Stimulated activated CD8-positive, alpha-beta memory T cell treated with anti-CD3 and anti-CD28 coated beads, Interleukin-12 subunit alpha, Interleukin-12 subunit beta, amount 100 ng/mL, for 4 hours (primary cell): ENCODE data around the gene CCDC38.
"Not testable (repeated sequence)": the region's sequence is repeated elsewhere in the genome, so short reads cannot be mapped to it uniquely, and the experiment has no call there.

Source experiments
- DNase-seq: peaks from one replicate; pipeline ENCODE4 v3.0.0-alpha.2; 2020; ENCODE audit warnings: low read depth

The CCDC38 gene

DNA sequence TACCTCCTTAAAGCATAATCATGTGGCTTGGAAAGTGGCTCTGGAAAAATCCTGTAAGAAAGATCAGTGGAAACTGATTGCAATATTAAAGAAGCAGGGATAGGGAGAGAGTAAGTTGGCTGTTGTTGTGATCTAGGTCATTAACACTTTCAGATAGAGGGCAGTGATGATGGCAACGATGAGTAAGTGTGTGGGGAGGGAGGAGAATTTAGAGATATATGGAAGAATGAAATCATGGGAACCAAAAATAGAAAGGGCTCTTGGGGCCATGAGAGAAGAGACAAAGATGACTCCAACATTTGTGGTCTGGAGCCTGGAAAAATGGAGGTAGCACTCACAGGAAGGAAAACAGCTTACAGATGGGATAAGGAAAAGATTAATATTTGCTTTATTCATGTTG lies 60.3 kb downstream of the CCDC38 start:
- DNase-seq: no peak

DNA sequence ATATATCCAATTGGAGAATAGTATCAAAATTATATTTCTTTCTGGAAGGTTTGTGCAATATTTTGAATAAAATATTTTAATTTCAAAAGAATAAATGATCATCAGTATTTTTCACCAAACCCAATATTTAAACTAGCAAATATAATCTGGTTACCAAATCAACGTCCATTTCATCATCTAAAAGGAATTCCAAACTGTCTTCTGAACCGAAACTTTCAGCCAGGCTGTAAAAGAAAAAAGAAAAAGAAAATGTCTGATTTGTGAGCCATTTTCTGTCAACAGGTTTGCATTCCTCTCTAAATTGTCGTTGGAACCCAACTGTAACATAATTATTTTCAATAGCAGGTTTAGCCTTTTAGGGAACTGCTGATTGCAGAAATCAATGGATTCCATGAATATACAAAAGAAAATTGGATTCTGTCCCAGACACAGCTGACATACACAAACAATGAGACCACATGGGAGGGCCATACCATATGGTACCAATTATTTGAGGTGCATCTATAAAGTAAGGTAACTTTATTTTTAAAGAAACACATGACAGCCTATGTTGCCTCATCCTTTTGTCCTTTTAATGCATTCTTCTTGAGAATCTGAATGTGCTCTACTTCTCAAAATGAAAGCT lies 61.0 kb downstream of the CCDC38 start:
- DNase-seq: no peak

DNA sequence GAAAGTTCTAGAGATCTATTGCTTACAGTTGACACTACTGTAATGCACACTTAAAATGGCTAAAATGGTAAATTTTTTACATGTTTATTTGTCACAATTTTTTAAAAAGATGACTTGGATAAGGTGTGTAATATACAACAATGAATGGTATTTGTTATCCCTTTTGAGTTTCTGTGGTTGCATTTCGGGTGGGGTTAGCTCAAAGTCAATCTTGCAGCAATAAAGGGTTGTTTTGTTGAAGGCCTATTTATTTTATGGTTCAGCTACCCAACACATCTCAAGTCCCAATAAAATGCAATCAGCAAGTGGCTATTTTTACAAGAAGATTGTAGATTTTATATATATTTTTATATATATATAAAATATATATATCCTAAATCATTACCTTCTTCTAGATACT lies 61.5 kb downstream of the CCDC38 start:
- no peak for DNase-seq

DNA sequence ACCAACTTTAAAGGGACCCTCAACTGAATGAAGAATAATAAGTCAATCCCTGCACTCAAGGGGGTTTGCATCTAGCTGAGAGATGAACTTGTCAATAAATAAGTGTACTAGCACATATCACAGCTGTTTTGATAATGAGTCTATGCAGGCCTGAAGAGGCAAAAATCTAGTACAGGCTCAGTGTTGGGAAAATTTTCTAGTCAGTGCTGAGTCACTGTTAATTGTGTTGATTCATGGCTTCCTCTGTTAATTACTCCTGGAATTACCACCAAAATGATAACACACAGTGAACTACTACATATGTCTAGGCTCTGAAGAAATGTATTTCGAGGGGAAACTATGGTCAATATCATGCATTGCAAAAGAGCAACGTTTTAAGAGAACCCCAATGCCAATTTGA lies 64.8 kb downstream of the CCDC38 start:
- no peak for DNase-seq

DNA sequence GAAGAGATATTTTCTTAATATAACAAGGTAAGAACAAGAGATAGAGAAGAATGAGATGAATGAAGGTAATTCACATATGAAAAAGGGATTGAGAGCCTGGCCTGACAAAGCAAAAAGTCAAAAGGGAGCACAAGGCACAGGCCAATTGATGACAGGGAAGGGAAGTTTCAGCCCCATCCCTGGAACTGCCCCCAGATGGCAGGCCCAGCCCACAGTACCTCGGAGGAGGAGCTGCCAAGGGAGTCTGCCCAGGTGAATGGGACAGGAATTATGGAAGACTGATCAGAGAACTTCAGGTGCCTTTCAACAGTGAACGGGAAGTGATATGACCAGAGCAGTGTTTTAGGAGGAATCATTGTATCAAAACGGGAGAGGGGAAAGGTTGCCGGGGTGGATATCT lies 68.0 kb downstream of the CCDC38 start:
- no peak for DNase-seq

DNA sequence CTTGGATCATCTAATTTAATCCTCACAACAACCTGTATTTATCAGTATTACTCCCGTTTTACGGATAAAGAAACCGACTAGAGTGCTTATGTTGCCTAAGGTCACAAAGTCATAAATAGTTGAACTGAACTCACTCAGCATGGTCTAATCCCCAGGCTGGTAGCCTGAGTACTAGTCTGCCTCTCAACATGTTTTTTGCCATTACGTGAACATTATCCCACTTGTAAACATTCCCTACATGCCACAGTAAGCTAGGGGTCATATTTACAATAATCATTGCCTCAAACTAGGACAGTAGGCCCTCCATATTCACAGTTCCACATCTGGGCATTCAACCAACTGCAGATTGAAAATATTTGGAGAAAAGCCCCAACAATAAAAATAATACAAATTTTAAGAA lies 71.5 kb downstream of the CCDC38 start:
- DNase-seq: no peak

DNA sequence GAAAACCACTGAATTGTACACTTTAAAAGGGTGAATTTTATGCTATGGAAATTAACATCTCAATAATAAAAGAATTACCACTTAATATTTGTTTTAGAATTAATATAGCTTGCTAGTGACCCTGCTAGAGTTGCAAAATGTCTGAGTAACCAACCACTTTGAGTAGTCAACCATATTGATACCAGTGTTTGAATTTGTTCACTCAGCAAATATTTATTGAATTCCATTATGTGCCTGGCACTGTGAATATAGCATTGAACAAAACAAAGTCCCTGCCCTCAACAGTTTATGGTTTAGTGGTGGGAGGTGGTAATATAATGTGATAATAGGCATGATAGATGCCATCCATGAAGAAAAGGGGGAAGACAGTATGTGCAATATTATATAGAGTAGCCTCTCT lies 79.1 kb downstream of the CCDC38 start:
- DNase-seq: no peak

DNA sequence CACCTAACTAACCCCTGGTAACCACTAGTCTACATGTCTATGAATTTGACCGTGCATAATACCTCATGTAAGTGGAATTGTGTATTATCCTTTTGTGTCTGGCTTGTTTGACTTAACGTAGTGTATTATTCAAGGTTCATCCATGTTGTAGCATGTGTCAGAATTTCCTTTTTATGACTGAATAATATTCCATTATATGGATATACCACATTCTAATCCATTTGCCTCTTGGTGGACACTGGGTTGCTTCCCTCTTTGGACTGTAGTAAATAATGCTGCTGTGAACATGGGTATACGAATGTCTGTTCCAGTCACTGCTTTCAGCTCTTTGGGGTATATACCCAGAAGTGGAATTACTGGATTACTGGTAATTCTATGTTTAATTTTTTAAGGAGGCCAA lies 80.4 kb downstream of the CCDC38 start:
- no peak for DNase-seq

DNA sequence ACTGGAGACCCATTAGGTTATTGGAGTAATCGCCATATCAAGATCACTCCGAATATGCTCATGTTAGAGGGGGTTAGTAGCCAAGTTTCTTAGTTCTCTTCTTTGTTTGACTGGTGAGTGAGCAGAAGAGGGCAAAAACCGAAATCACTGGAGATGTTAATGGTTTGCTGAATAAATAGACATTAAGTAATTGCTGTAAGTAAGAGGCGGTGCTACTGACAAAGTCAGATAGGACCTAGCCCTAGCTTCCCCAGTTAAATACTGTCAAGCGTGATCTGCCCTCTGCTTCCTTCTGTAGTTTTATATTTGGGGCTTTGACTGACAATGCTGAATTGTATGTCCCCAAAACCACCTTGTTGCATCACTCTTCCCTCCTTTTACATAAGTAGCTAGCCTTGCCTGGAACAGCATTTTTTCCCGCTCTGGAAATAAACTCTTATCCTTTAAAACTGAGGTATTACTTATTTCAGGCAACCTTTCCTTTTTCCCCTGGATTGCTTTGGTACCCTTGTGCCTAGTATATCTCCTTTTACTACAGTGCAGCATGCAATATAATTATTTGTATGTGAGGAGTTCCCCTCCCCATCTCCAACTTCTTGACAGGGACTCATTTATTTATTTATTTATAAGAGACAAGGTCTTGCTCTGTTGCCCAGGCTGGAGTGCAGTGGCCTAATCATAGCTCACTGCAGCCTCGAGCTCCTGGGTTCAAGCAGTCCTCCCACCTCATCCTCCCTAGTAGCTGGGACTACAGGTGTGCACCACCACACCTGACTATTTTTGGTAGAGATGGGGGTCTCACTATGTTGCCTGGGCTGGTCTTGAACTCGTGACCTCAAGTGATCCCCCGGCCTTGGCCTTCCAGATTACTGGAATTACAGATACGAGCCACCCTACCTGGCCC lies 82.2 kb downstream of the CCDC38 start:
- DNase-seq: no peak

DNA sequence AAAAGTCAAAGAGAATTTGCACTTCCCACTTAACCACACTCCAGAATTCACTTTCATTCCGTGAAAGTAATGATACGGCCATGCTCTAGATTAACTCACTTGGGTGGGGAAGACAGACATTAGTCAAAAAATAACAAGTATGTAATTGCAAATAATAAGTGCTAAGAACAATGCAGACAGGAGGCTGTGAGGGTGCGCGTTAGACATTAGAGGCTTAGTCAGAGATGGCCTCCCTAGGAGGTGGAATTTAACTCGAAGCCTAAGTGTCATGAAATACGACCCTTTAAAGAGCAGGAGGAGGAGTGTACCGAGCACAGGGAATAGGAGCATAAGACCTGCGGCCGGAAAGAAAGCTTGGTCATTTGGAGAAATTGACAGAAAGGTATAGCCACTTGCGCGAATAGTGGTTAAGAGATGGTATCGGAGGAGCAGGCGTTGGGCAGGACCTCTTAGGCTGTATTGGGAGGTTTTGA lies 83.0 kb downstream of the CCDC38 start:
- DNase-seq: no peak

DNA sequence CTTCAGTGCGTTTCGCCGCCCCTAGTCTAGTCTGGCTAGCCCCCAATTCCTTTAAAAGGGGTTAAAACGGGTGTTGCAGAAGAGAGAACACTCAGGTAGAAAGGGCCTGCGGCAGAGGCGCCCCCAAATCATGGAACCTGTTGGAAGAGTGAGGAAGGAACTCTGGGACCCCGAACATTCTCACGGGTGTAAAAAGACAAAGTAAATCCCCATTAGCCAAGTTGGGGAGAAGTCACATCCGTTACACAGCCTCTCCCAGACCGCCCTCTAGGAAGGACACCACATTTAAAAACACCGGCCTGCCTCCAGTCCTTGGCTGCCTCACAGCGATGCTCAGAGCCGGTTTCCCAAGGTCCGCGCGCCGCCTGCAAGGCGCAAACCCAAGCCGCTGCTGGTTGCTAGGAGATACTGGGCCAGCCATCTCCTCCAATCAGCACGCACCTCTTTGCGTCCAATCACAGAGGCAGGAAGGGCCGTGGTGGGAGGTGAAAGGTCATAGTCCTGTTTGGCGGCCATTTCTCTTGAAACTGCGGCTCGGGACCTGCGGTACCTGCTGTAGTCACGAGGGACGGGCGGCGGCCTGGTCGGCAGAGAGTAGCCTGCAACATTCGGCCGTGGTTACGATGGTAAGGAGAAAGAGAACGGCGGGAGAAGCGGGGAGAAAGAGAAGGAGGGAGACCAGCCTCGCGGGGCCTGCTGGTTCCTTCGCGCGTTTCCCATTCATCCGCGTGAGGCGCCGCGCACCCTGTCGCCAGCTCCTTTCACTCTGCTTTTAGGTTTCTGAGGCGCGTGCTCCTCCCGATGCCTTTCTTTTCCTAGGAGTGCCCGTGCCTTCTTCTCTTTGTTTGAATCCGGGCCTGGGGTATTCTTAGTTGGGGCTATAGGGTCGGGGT lies 83.7 kb downstream of the CCDC38 start, which contains the start of gene SNRPF:
TSS of gene SNRPF (plus strand) at position 502 of the 893 bp plus-strand sequence. CDS start at position 624, 122 bp downstream.
- DNase-seq: peak; percentile 84

DNA sequence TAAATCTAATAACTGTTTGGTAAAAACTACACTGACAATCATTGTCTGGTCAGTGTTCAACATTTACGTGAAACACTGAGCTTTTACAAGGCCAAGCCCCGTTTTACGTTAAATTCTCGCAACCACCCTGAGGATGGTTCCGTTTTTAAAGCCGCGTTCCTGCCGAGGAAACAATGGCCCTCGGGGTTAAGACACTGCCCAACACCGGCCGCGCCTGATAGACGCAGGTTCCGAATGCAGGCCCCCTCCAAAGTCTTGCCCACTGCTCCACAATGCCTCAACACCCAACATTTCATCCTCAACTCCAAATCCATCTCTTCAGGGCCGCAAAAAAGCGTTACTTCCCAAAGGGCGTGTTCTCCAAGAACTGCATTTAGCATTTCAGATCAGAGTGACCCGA lies 84.6 kb downstream of the CCDC38 start:
- DNase-seq: no peak

DNA sequence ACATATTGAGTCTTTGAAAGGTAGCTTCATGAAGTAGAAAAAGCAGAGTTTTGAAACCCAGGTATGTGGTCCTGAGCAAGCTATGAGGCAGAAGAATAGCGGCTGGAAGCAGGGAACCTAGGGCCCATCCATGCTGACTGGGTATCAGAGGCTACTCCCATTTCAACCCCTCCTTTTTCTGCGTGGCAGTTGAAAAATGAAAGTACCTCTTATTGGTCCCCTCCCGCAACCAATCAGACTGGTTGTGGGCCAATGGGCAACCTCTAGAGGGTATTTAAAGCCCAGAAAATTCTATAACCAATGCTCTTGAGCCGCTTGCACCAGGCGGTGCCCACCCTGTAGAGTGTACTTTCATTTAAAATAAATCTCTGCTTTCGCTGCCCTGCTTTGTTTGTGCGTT lies 85.3 kb downstream of the CCDC38 start:
- no peak for DNase-seq

DNA sequence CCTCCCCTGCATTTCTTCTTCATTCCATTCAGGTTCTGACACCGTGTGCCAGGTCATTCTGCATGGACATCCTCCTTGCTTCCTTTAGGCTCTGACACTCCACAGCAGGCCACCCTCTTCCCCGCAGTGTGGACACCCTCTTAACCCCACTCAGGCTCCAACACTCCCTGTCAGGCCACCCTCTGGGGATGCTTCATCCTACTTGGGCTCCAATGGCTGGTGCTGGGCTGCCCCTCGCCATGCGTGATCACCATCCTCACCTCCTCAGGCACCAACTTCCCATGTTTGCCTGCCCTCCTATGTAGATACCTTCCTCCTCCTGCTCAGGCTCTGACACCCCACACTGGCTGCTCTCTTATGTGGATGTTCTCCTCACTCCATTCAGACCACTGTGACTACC lies 90.3 kb downstream of the CCDC38 start:
- DNase-seq: no peak

DNA sequence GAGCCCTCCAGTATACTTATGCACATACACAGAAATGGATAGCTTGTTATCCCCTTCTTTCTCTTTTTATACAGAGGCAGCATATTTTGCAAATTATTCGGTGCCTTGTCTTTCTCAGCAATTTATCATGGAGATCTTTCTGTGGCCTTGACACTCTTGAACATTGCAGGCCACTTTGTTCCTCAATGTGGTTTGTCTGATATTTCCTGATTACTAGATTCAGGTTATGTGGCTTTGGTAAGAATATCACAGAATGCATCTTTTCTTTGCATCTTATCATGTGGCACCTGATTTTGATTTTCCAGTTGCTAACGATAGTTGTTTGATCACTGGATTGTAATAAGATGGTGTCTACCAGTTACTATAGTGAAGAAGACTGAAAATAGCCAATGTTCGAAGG lies 90.8 kb downstream of the CCDC38 start:
- no peak for DNase-seq

DNA sequence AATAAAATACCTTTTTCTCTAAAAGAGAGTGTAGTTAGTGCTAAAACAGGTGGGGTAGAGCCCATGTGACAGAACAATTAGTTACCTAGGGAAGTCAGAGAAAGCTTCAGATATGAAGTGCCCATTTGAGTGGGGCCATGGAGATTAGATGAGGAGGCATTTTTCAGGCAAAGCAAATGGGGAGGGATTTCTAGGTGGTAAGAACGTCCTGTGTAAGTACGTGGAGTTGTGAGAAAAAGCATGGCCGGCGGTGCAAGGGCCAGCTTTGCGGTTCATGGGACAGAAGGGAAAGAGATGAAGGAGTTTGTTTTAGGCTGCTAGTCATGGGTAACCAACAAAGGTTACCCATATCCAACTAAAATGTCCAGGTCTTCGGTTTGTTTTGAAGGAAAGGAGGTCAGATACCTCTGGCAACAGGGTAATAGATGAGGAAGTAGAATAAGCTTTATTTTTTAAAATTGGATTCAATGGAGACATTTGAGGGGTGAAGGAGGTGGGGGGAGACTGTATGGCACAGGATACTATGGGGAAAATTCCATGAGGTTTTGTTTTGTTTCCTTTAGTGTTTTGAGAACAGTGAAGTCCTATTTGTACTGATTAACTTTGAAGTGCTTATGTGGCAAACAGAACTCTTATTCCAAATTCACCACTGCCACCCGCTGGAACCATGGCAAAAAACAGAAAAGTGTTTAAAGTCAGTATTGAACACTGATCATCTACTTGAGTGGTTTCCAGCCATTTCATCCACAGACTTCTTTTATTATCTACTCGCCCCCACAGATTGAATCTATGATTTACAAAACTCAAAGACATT lies 93.6 kb downstream of the CCDC38 start:
- DNase-seq: no peak

DNA sequence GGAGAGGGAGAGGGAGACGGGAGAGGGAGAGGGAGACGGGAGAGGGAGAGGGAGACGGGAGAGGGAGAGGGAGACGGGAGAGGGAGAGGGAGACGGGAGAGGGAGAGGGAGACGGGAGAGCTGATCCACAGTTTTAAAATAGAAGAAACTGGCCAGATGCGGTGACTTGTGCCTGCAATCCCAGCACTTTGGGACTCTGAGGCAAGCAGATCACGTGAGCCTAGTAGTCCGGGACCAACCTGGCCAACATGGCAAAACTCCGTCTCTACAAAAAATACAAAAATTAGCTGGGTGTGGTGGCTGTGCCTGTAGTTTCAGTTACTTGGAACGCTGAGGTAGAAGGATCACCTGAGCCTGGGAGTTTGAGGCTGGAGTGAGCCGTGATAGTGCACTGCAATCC lies 100.0 kb downstream of the CCDC38 start:
- not testable (repeated sequence) for DNase-seq

DNA sequence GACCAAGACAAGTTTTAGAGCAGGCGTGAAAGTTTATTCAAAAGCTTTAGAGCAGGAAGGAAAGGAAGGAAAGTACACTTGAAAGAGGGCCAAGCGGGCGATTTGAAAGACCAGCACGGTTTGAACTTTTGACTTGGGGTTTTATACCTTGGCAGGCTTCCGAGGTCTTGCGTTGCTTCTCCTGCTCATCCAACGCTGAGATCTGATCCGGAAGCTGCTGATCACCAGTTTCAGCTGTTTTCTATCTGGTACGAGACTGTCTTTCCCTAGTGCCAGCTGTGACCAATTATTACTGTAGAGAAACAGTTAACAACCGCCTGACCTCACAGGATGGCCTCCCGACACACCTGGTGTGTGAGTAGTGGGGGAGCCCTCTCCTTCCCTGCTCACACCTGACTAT lies 104.3 kb downstream of the CCDC38 start:
- DNase-seq: no peak

DNA sequence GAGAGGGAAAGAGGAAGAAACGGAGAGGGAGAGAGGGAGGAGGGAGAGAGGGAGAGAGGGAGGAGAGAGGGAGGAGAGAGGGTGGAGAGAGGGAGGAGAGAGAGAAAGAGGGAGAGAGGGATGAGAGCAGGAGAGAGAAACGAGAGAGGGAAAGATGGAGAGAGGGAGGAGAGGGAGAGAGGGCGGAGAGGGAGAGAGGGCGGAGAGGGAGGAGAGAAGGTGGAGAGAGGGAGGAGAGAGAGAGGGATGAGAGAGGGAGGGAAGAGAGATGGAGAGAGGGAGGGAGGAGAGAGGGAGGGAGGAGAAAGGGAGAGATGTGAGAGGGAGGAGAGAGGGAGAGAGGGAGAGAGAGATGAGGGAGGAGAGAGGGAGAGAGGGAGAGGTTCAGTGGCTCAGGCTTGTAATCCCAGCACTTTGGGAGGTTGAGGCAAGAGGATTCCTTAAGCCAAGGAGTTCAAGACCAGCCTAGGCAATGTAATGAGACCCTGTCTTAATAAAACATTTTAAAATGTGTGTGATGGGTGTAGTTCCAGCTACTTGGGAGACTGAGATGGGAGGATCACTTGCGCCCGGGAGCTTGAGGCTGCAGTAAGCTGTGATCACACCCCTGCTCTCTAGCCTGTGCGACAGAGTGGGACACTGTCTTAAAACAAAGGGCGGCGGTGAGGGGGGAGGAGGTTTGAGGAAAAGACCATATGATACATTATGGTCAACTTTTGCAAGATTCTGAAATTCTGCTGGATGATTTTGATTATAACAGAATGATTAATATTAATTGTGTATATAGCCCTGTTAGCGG lies 105.0 kb downstream of the CCDC38 start:
- no peak for DNase-seq

DNA sequence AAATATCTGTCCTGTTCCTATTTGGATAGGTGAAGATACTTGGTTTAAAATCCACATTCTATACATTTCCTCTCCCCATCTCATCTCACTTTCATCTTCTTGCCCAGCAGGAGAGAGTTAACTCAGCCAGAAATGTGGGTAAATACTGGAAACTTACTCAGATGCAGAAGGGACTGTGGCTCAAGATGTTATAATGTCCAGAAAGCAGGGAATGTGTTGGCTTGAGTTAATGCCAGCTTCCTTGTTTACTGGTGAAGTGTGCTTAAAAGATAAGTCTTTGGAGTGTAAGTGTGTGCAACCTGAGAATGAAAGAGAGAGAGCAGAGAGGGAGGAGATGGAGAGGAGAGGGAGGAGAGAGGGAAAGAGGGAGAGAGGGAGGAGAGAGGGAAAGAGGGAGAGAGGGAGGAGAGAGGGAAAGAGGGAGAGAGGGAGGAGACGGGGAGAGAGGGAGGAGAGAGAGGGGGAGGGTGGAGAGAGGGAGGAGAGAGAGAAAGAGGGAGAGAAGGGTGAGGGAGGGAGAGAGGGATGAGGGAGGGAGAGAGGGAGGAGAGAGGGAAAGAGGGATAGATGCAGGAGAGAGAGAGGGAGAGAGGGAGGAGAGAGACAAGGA lies 105.7 kb downstream of the CCDC38 start:
- DNase-seq: no peak
